Fibroblast of lung (primary cell): Measurements from ENCODE around the gene ESRRB. TPM values are rescaled to one million over a fixed set of nuclear protein-coding genes. Genes with fewer than 3 reads are reported as not detected.

Source experiments
- DNase-seq, 2 donors: peaks; one replicate each; pipeline versions ENCODE4 v3.0.0 to v3.0.0-alpha.2; 2010; ENCODE audit warnings: low read depth in 2 of 2
- H2AFZ ChIP-seq: 2 replicates; pipeline ENCODE4 v1.5.1; 2012; ENCODE audit warnings: low read length, control low read depth, inconsistent platforms
- H3K27ac ChIP-seq: 2 replicates; pipeline ENCODE4 v1.5.1; 2011; ENCODE audit warnings: low read length, control low read depth; ENCODE audit not compliant: insufficient read depth
- H3K27me3 ChIP-seq: 2 replicates; pipeline ENCODE4 v1.5.1; 2011; ENCODE audit warnings: mild to moderate bottlenecking, low read length; ENCODE audit not compliant: control insufficient read depth, insufficient read depth
- H3K36me3 ChIP-seq: 2 replicates; pipeline ENCODE4 v1.5.1; 2011; ENCODE audit warnings: low read length; ENCODE audit not compliant: control insufficient read depth, insufficient read depth
- H3K4me1 ChIP-seq: 2 replicates; pipeline ENCODE4 v1.5.1; 2011; ENCODE audit warnings: low read length; ENCODE audit not compliant: control insufficient read depth, insufficient read depth; ENCODE audit errors: extremely low read depth
- H3K4me2 ChIP-seq: 2 replicates; pipeline ENCODE4 v1.5.1; 2011; ENCODE audit warnings: low read length, control low read depth; ENCODE audit not compliant: insufficient read depth; ENCODE audit errors: extremely low read depth
- H3K4me3 ChIP-seq, 4 experiments: fragments of 200-600 bp in 1 of 4; sonication (generic) in 1 of 4; replicated peaks in 1 of 4; 2 replicates each; pipeline ENCODE4 v1.5.1; 2011 to 2016; ENCODE audit warnings: low read length in 4 of 4, low read depth in 3 of 4, mild to moderate bottlenecking in 3 of 4, control low read depth in 2 of 4, inconsistent platforms in 1 of 4, mixed read lengths in 1 of 4; ENCODE audit not compliant: insufficient read depth in 1 of 4; ENCODE audit errors: control extremely low read depth in 1 of 4
- H3K79me2 ChIP-seq: 2 replicates; pipeline ENCODE4 v1.5.1; 2012; ENCODE audit warnings: mild to moderate bottlenecking, low read length, inconsistent platforms; ENCODE audit not compliant: control insufficient read depth, insufficient read depth
- H3K9ac ChIP-seq: 2 replicates; pipeline ENCODE4 v1.5.1; 2011; ENCODE audit warnings: mild to moderate bottlenecking, low read length, control low read depth; ENCODE audit not compliant: insufficient read depth
- H3K9me3 ChIP-seq: 2 replicates; pipeline ENCODE4 v1.5.1; 2012; ENCODE audit warnings: low read depth, low read length; ENCODE audit not compliant: control insufficient read depth, insufficient read depth
- H4K20me1 ChIP-seq: 2 replicates; pipeline ENCODE4 v1.5.1; 2011; ENCODE audit warnings: low read length; ENCODE audit not compliant: control insufficient read depth, insufficient read depth; ENCODE audit errors: extremely low read depth
- CTCF ChIP-seq, 2 donors: IDR thresholded peaks in 1 of 2; conservative IDR thresholded peaks in 1 of 2; 1 replicate in 1 of 2; 2 replicates in 1 of 2; pipeline ENCODE4 v1.5.1; 2011 to 2012; ENCODE audit warnings: low read length in 2 of 2, control low read depth in 1 of 2, inconsistent platforms in 1 of 2, low read depth in 1 of 2, mild to moderate bottlenecking in 1 of 2
- EZH2 ChIP-seq: IDR thresholded peaks from 2 replicates; pipeline ENCODE4 v1.5.1; 2012; ENCODE audit warnings: low read length, control low read depth, mild to moderate bottlenecking; ENCODE audit errors: missing control alignments
- polyA plus RNA-seq, 2 donors: library from polyadenylated mRNA; depleted of rRNA in 1 of 2; stranded (reverse) in 1 of 2; unstranded in 1 of 2; fragments of >200 nt; gene quantifications; 2 replicates each; pipeline ENCODE4 v1.2.1, GENCODE V29; 2011 to 2012; ENCODE audit warnings: missing spikeins in 1 of 2
- total RNA-seq: library from RNA; depleted of rRNA; stranded (reverse); fragments of >200 nt; gene quantifications from 2 replicates; pipeline ENCODE4 v1.2.1, GENCODE V29; 2014

The ESRRB gene
- total and polyA plus RNA-seq, 2 donors (not counting 1 experiment from before 2014, with no cell fraction given), result not detected

GRCh38 chr14:76390621-76391020 lies 14.7 kb downstream of the ESRRB start:
- no peak overlapping the region for H3K4me2 ChIP-seq
- H3K9ac ChIP-seq, result no peak overlapping the region
- H3K4me3 ChIP-seq, result no peak overlapping the region
- no peaks in the 10 kb centered on the region for H3K79me2 ChIP-seq
- H3K4me1 ChIP-seq, result no peaks in the 10 kb centered on the region
- no peak for DNase-seq
- H4K20me1 ChIP-seq, result no peaks in the 10 kb centered on the region
- H3K9me3 ChIP-seq, result no peaks in the 10 kb centered on the region
- H3K36me3 ChIP-seq, result no peaks in the 10 kb centered on the region
- H3K27ac ChIP-seq, result no peak overlapping the region
- H3K27me3 ChIP-seq, result no peaks in the 10 kb centered on the region
- TF ChIP-seq EZH2 (no peak), CTCF (conservative IDR thresholded peaks at IDR 0.05 in 1 of 2, IDR thresholded peaks at IDR 0.05 in 1 of 2; ENCODE audit: low read depth in 1 of 2, low read length in 2 of 2) (no peak)
- H2AFZ ChIP-seq, result no peak overlapping the region

GRCh38 chr14:76391981-76392690 lies 16.2 kb downstream of the ESRRB start:
- Histone ChIP-seq H3K4me2 (no peak overlapping the region), H3K79me2 (no peaks in the 10 kb centered on the region), H3K27ac (no peak overlapping the region), H4K20me1 (no peaks in the 10 kb centered on the region), H3K27me3 (no peaks in the 10 kb centered on the region), H3K4me3 (no peak overlapping the region), H3K9ac (no peak overlapping the region), H3K4me1 (no peaks in the 10 kb centered on the region), H3K36me3 (no peaks in the 10 kb centered on the region), H3K9me3 (no peaks in the 10 kb centered on the region), H2AFZ (no peak overlapping the region)
- TF ChIP-seq EZH2 (no peak), CTCF (conservative IDR thresholded peaks at IDR 0.05 in 1 of 2, IDR thresholded peaks at IDR 0.05 in 1 of 2; ENCODE audit: low read depth in 1 of 2, low read length in 2 of 2) (no peak)
- no peak for DNase-seq

GRCh38 chr14:76394569-76394968 lies 18.6 kb downstream of the ESRRB start:
- no peak overlapping the region for H3K4me2 ChIP-seq
- no peak for DNase-seq
- TF ChIP-seq EZH2 (no peak), CTCF (conservative IDR thresholded peaks at IDR 0.05 in 1 of 2, IDR thresholded peaks at IDR 0.05 in 1 of 2; ENCODE audit: low read depth in 1 of 2, low read length in 2 of 2) (no peak)
- no peaks in the 10 kb centered on the region for H3K36me3 ChIP-seq
- H3K4me3 ChIP-seq, result no peak overlapping the region
- no peaks in the 10 kb centered on the region for H3K4me1 ChIP-seq
- no peaks in the 10 kb centered on the region for H3K27me3 ChIP-seq
- H4K20me1 ChIP-seq, result no peaks in the 10 kb centered on the region
- no peak overlapping the region for H3K27ac ChIP-seq
- no peak overlapping the region for H3K9ac ChIP-seq
- H3K79me2 ChIP-seq, result no peaks in the 10 kb centered on the region
- H3K9me3 ChIP-seq, result no peaks in the 10 kb centered on the region
- H2AFZ ChIP-seq, result no peak overlapping the region
